ENCODE results near the gene CPXM1. TPM values are rescaled to one million over a fixed set of nuclear protein-coding genes. Genes with fewer than 3 reads are reported as not detected.

Gene CPXM1
- total RNA-seq = under 1 TPM; 0.20 to 0.90 (median 0.63) TPM
- 0.15 TPM for total RNA-seq (2013)
- total RNA-seq = 0.14 to 5.2 (median 1.4) reads per million in 29 experiments

DNA sequence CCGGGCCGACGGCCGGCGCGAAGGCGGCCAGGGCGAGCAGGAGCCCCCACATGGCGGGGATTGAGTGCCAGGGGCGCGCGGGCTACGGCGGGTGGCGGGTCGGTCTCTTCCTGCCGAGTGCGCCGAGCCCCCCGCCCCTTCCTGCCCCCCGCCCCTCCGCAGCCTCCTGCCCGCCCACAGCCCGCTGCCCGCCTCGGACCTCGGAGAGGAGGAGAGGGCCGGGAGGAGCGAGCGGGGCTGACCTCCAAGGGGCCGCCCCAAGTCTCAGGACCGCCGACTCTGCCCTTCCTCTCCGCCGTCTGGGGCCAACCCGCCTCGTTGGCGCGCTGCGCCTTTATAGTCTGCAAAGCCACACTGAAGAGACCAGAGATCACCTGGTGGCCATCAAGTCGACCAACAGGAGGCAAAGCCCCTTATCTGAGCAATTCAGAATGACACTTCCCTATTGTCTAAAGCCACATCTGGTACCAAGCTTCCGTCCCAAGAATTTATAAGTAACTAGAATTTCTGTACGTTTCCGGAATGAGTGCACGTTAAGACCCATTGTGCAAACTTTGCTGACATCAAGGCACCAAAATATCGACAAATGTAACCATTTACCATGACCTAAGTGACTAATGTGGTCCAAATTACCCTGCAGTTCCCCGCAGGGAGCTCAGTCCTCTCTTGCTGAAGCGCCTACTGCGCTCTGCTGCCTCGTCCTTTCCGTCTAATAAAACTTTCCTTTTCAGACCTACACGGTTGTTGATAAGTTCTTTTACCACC is at the start of gene CPXM1:
CPXM1 (minus strand) TSS at position 107 of the 765 bp plus-strand sequence; CDS start at position 52, 55 bp downstream.
- Mint-ChIP-seq H3K27ac (peak within 1 kb of the TSS in 1 of 2 donors; percentile 53), H3K9me3 (no peaks in the 10 kb centered on the region)
- CTCF ChIA-PET = no interaction called here

DNA sequence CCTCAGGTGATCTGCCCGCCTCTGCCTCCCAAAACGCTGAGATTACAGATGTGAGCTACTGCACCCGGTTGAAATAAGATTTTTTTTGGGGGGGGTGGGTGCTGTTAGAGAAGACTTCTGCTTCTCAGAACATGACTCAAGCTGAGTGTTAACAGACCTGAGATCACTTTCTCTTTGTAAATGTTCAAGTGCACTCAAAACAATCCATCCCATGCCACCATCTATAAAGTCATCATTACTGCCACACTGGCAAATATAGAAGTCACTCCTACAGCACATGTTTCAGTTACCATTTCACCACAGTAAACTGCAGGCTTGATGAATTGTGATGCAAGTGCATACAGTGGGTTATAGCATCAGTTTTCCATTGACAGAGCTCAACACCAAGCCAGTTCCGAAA is 49.1 kb upstream of the CPXM1 start:
- Mint-ChIP-seq H3K4me3 (no peak overlapping the region), H3K27me3 (no peaks in the 10 kb centered on the region), H3K36me3 (peaks cover 7% of the 10 kb centered on the region), H3K9me3 (no peaks in the 10 kb centered on the region), H3K27ac (no peak overlapping the region), H3K4me1 (peaks cover 28 to 40% (median 29%) of the 10 kb centered on the region in 3 donors)
- Histone ChIP-seq H3K4me3 (ENCODE audit: control insufficient read depth in 1 of 2, extremely low read depth in 1 of 2, low read length in 1 of 2) (no peak overlapping the region), H3K4me1 (ENCODE audit: control insufficient read depth in 1 of 2, extremely low read depth in 1 of 2, insufficient read depth in 2 of 2, low read length in 2 of 2) (peaks cover 4 to 15% of the 10 kb centered on the region in 2 experiments), H3K27me3 (replicated peaks in 1 of 2; ENCODE audit: control insufficient read depth in 2 of 2, extremely low read depth in 1 of 2, insufficient read depth in 2 of 2, low read length in 1 of 2) (no peaks in the 10 kb centered on the region), H3K9me3 (no peaks in the 10 kb centered on the region), H3K27ac (ENCODE audit: low read length) (no peak overlapping the region), H3K36me3 (ENCODE audit: control insufficient read depth in 2 of 2, extremely low read depth in 1 of 2, insufficient read depth in 1 of 2, low read length in 1 of 2) (peaks cover 3 to 5% of the 10 kb centered on the region in 2 donors)
- POLR2A ChIA-PET = no interaction called here
- CTCF ChIA-PET = no interaction called here
- no peak for ATAC-seq (replicated peaks in 1 of 4)
- 100% methylated on average over 1 of the region's 4 CpGs for WGBS (ENCODE audit: insufficient coverage)
- DNase-seq = no peak

More for the DNA sequence above, at the start of gene CPXM1:
- Histone ChIP-seq H3K27me3 (replicated peaks in 1 of 2; ENCODE audit: control insufficient read depth in 2 of 2, extremely low read depth in 1 of 2, insufficient read depth in 2 of 2, low read length in 1 of 2) (peaks cover 0 to 88% of the 10 kb centered on the region in 2 experiments), H3K36me3 (ENCODE audit: control insufficient read depth in 2 of 2, extremely low read depth in 1 of 2, insufficient read depth in 1 of 2, low read length in 1 of 2) (no peaks in the 10 kb centered on the region), H3K27ac (ENCODE audit: low read length) (no peak within 1 kb of the TSS), H3K4me3 (ENCODE audit: control insufficient read depth in 1 of 2, extremely low read depth in 1 of 2, low read length in 1 of 2) (peak within 1 kb of the TSS; percentile 33 to 89), H3K9me3 (no peaks in the 10 kb centered on the region), H3K4me1 (ENCODE audit: control insufficient read depth in 1 of 2, extremely low read depth in 1 of 2, insufficient read depth in 2 of 2, low read length in 2 of 2) (peaks cover 4 to 27% of the 10 kb centered on the region in 2 experiments)
- H3K36me3 Mint-ChIP-seq = no peaks in the 10 kb centered on the region
- DNase-seq = peak in 2 of 35 experiments; percentile 17 to 24
- H3K4me1 Mint-ChIP-seq = peaks cover 24 to 27% (median 25%) of the 10 kb centered on the region in 3 donors
- peak within 1 kb of the TSS; percentile 81 to 96 (median 82) for H3K4me3 Mint-ChIP-seq
- peaks cover 50 to 81% of the 10 kb centered on the region in 2 donors for H3K27me3 Mint-ChIP-seq
- peak; percentile 26 to 56 (median 38) for ATAC-seq (replicated peaks in 1 of 4)
- WGBS (ENCODE audit: insufficient coverage) = 2% methylated on average over 36 of the region's 52 CpGs
- POLR2A ChIA-PET = no interaction called here

DNA sequence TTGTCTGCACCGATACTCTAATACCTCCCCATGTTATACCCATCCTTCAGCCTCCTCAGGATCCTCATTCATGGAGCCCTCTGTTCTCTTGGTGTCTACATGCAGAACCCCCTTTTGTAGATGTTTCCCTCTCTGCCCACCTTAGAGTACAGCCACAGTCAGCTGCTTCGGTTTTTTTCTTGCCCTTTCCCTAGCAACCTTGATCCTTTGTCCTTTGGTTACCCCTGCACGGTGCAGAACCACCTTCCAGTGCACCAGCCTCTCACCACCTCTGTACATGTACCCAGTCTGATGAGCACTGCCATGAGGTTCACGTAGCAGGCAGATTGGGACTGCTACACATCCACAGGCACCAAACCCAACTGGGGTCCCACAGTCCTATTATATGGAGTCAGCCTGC is 47.4 kb upstream of the CPXM1 start:
- ATAC-seq (replicated peaks in 1 of 4) (no peak), DNase-seq (no peak)
- Histone ChIP-seq H3K27me3 (replicated peaks in 1 of 2; ENCODE audit: control insufficient read depth in 2 of 2, extremely low read depth in 1 of 2, insufficient read depth in 2 of 2, low read length in 1 of 2) (no peaks in the 10 kb centered on the region), H3K27ac (ENCODE audit: low read length) (no peak overlapping the region), H3K9me3 (no peaks in the 10 kb centered on the region), H3K4me1 (ENCODE audit: control insufficient read depth in 1 of 2, extremely low read depth in 1 of 2, insufficient read depth in 2 of 2, low read length in 2 of 2) (peaks cover 4 to 9% of the 10 kb centered on the region in 2 experiments), H3K36me3 (ENCODE audit: control insufficient read depth in 2 of 2, extremely low read depth in 1 of 2, insufficient read depth in 1 of 2, low read length in 1 of 2) (peaks cover 3 to 5% of the 10 kb centered on the region in 2 donors), H3K4me3 (ENCODE audit: control insufficient read depth in 1 of 2, extremely low read depth in 1 of 2, low read length in 1 of 2) (no peak overlapping the region)
- POLR2A ChIA-PET = no interaction called here
- Mint-ChIP-seq H3K4me1 (peaks cover 38 to 39% (median 39%) of the 10 kb centered on the region in 3 donors), H3K9me3 (no peaks in the 10 kb centered on the region), H3K27me3 (no peaks in the 10 kb centered on the region), H3K4me3 (no peak overlapping the region), H3K36me3 (peaks cover 7% of the 10 kb centered on the region), H3K27ac (peak overlapping the region in 1 of 2 donors; percentile 49)
- CTCF ChIA-PET = no interaction called here
- WGBS (ENCODE audit: insufficient coverage) = 100% methylated on average over 4 of the region's 4 CpGs

DNA sequence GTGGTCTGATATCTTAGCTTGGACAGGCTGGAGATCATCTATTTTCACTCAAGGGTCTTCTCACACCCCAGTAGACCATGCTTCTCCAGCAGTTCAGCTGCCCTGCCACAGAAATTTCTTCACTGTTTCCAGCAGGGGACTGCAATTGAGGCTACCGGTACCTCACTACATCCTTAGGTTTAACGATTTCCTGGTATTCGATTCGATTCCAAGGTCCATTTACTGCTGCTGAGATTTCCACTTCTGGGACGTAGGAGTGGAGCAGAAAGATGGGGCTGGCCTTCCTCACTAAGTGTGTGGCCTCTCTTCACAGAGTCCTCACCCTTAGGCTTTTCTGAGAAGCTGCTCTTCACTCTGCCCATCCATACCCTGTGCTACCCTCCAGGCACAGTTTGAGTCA is 46.3 kb upstream of the CPXM1 start:
- Mint-ChIP-seq H3K4me1 (peaks cover 27 to 29% (median 28%) of the 10 kb centered on the region in 3 donors), H3K27me3 (no peaks in the 10 kb centered on the region), H3K36me3 (peaks cover 7% of the 10 kb centered on the region), H3K9me3 (no peaks in the 10 kb centered on the region), H3K4me3 (no peak overlapping the region), H3K27ac (no peak overlapping the region)
- ATAC-seq (replicated peaks in 1 of 4) (no peak), DNase-seq (no peak)
- Histone ChIP-seq H3K27ac (ENCODE audit: low read length) (no peak overlapping the region), H3K36me3 (ENCODE audit: control insufficient read depth in 2 of 2, extremely low read depth in 1 of 2, insufficient read depth in 1 of 2, low read length in 1 of 2) (peaks cover 3 to 5% of the 10 kb centered on the region in 2 donors), H3K4me3 (ENCODE audit: control insufficient read depth in 1 of 2, extremely low read depth in 1 of 2, low read length in 1 of 2) (no peak overlapping the region), H3K4me1 (ENCODE audit: control insufficient read depth in 1 of 2, extremely low read depth in 1 of 2, insufficient read depth in 2 of 2, low read length in 2 of 2) (peaks cover 0 to 5% of the 10 kb centered on the region in 2 experiments), H3K9me3 (no peaks in the 10 kb centered on the region), H3K27me3 (replicated peaks in 1 of 2; ENCODE audit: control insufficient read depth in 2 of 2, extremely low read depth in 1 of 2, insufficient read depth in 2 of 2, low read length in 1 of 2) (no peaks in the 10 kb centered on the region)
- ChIA-PET POLR2A (no interaction called here), CTCF (no interaction called here)
- 97% methylated on average over 5 of the region's 5 CpGs for WGBS (ENCODE audit: insufficient coverage)

DNA sequence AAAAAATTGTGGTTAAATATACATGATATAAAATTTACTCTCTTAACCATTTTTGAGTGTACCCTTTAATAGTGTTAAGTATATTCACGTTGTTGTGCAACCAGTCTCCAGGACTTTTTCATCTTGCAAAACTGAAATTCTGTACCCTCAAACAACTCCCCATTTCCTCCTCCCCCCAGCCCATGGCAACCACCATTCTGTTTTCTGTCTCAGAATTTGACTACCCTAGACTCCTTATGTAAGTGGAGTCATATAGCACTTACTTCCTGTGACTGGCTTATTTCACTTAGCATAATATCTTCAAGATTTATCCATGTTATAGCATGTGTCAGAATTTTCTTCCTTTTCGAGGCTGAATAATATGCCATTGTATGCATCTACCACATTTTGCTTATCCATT is 45.2 kb upstream of the CPXM1 start:
- H3K9me3 ChIP-seq = no peaks in the 10 kb centered on the region
- H3K9me3 Mint-ChIP-seq = no peaks in the 10 kb centered on the region
- peaks cover 3 to 5% of the 10 kb centered on the region in 2 donors for H3K36me3 ChIP-seq (ENCODE audit: control insufficient read depth in 2 of 2, extremely low read depth in 1 of 2, insufficient read depth in 1 of 2, low read length in 1 of 2)
- peaks cover 2 to 13% of the 10 kb centered on the region in 2 experiments for H3K4me1 ChIP-seq (ENCODE audit: control insufficient read depth in 1 of 2, extremely low read depth in 1 of 2, insufficient read depth in 2 of 2, low read length in 2 of 2)
- H3K4me3 ChIP-seq (ENCODE audit: control insufficient read depth in 1 of 2, extremely low read depth in 1 of 2, low read length in 1 of 2) = no peak overlapping the region
- no peak overlapping the region for H3K27ac Mint-ChIP-seq
- H3K27me3 Mint-ChIP-seq = no peaks in the 10 kb centered on the region
- H3K4me1 Mint-ChIP-seq = peaks cover 30 to 32% (median 32%) of the 10 kb centered on the region in 3 donors
- ChIA-PET POLR2A (no interaction called here), CTCF (no interaction called here)
- no peaks in the 10 kb centered on the region for H3K27me3 ChIP-seq (replicated peaks in 1 of 2; ENCODE audit: control insufficient read depth in 2 of 2, extremely low read depth in 1 of 2, insufficient read depth in 2 of 2, low read length in 1 of 2)
- ATAC-seq (replicated peaks in 1 of 4) (no peak), DNase-seq (no peak)
- WGBS (ENCODE audit: insufficient coverage) = no CpG with 5 or more reads among the region's 2 CpGs
- no peak overlapping the region for H3K4me3 Mint-ChIP-seq
- H3K36me3 Mint-ChIP-seq = peaks cover 7% of the 10 kb centered on the region
- H3K27ac ChIP-seq (ENCODE audit: low read length) = no peak overlapping the region

DNA sequence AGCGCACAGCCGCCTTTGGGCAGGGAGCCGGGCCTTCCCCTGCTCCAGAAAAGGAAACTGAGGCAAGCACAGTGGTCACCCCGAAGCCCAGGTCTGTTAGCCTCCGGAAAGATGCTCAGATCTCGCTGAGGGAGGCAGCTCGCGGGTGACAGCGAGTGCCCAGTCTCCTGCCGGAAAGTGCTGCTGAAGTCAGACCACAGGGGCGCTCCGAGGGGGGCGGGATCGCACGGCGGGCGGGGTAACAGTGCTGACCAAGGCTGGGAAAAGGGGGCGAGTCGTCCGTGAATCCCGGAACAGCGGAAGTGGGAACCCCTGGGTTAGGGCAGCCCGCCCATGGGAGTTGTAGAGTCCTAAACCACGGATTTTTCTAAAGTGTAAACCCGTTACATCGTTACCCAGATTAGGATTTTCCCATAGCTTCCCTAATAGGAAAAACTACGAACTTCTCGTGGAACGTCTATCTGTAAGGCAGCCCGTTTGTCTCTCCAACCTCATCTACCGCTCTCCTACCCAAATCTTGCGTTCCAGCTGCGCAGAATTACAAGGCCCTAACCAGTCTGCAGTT is 40.6 kb upstream of the CPXM1 start:
- H3K4me3 ChIP-seq (ENCODE audit: control insufficient read depth in 1 of 2, extremely low read depth in 1 of 2, low read length in 1 of 2) = peak overlapping the region; percentile 63 to 93
- H3K9me3 Mint-ChIP-seq = no peaks in the 10 kb centered on the region
- POLR2A ChIA-PET = no interaction called here

More for the DNA sequence above, 40.6 kb upstream of the CPXM1 start:
- Histone ChIP-seq H3K4me1 (ENCODE audit: control insufficient read depth in 1 of 2, extremely low read depth in 1 of 2, insufficient read depth in 2 of 2, low read length in 2 of 2) (peaks cover 2 to 35% of the 10 kb centered on the region in 2 experiments), H3K27ac (ENCODE audit: low read length) (no peak overlapping the region), H3K36me3 (ENCODE audit: control insufficient read depth in 2 of 2, extremely low read depth in 1 of 2, insufficient read depth in 1 of 2, low read length in 1 of 2) (peaks cover 0 to 14% of the 10 kb centered on the region in 2 donors), H3K9me3 (no peaks in the 10 kb centered on the region), H3K27me3 (replicated peaks in 1 of 2; ENCODE audit: control insufficient read depth in 2 of 2, extremely low read depth in 1 of 2, insufficient read depth in 2 of 2, low read length in 1 of 2) (no peaks in the 10 kb centered on the region)
- Mint-ChIP-seq H3K27ac (peak overlapping the region; percentile 36 to 83), H3K27me3 (no peaks in the 10 kb centered on the region), H3K4me1 (peaks cover 33 to 45% (median 39%) of the 10 kb centered on the region in 3 donors), H3K4me3 (peak overlapping the region; percentile 85 to 89 (median 86)), H3K36me3 (peaks cover 8% of the 10 kb centered on the region)
- 6% methylated on average over 31 of the region's 33 CpGs for WGBS (ENCODE audit: insufficient coverage)
- CTCF ChIA-PET = interaction anchor here in 1 of 2 donors (0.7 kb wide), 1 partner anchor 25 kb away, joined by 3 read pairs; no protein-coding TSS in a partner anchor
- peak in 9 of 35 experiments; percentile 7 to 47 (median 17) for DNase-seq
- peak; percentile 11 to 31 (median 25) for ATAC-seq (replicated peaks in 1 of 4)
